LNCAP (cell line): ENCODE results near the gene TWNK.

Source experiments
- TF ChIP-seq, protein P1 (sequence below): fragments of 450-650 bp; IDR thresholded peaks from 2 replicates; pipeline ENCODE4 v1.5.1; 2017; ENCODE audit warnings: mild to moderate bottlenecking

The TWNK gene

DNA sequence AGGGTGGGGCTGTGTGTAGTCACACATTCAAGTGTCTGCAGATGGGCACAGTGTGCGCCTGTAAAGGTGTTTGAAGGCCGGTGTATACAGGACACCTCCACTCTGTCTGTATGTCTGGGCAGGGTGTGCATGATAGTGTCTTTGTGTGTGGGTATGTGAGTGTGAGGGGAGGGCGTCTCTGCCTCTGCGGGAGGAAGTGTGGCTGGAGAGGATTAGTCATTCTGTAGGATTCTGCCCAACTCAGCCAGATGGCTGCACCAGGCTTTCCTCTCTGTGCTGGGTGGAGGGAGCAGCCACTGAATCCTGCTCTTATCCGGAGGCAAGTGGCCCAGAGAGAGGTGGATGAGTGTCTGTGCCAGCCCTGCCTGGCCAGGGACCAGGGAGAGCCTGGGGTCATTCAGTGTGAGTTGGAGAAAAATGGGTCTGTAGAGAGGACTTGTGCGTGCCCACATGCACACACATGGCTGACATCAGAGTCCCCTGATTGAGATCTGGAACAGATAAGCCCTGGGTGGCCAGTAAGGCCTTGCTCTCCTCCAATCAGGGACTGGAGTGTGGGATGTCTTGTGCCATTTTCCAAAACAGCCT lies 45.4 kb downstream of the TWNK start:
- TF ChIP-seq, protein P1, sequence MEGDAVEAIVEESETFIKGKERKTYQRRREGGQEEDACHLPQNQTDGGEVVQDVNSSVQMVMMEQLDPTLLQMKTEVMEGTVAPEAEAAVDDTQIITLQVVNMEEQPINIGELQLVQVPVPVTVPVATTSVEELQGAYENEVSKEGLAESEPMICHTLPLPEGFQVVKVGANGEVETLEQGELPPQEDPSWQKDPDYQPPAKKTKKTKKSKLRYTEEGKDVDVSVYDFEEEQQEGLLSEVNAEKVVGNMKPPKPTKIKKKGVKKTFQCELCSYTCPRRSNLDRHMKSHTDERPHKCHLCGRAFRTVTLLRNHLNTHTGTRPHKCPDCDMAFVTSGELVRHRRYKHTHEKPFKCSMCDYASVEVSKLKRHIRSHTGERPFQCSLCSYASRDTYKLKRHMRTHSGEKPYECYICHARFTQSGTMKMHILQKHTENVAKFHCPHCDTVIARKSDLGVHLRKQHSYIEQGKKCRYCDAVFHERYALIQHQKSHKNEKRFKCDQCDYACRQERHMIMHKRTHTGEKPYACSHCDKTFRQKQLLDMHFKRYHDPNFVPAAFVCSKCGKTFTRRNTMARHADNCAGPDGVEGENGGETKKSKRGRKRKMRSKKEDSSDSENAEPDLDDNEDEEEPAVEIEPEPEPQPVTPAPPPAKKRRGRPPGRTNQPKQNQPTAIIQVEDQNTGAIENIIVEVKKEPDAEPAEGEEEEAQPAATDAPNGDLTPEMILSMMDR = no peak

DNA sequence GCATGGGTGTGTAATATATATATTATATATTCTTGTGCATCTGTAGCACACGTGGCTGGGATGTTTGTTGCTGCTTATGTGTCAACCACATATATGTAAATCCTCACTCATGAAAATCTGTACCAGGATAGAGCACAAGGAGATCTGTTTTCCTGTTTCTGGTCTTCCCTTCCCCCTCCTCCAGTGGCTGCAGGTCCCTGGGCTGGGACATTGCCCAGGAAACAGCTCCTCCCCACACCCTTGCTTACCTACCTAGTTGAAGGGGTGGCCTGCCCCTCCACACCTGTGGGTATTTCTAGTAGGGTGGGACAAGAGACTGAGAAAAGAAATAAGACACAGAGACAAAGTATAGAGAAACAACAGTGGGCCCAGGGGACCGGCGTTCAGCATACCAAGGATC lies 45.9 kb downstream of the TWNK start:
- TF ChIP-seq, protein P1 = no peak

DNA sequence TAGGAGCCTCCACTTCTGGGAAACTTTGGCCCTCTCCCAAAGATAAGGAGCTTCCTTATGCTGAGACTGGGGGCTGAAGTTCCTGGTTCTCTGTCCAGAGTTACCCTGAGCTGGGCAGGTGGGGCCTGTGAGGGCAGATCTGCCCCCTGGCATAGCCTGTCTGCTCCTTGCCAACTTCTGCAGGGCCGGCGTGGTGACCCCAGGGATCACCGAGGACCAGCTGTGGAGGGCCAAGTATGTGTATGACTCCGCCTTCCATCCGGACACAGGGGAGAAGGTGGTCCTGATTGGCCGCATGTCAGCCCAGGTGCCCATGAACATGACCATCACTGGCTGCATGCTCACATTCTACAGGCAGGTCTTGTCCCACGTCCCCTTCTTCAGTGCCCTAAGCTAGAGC lies 48.0 kb downstream of the TWNK start:
- TF ChIP-seq, protein P1 = no peak

DNA sequence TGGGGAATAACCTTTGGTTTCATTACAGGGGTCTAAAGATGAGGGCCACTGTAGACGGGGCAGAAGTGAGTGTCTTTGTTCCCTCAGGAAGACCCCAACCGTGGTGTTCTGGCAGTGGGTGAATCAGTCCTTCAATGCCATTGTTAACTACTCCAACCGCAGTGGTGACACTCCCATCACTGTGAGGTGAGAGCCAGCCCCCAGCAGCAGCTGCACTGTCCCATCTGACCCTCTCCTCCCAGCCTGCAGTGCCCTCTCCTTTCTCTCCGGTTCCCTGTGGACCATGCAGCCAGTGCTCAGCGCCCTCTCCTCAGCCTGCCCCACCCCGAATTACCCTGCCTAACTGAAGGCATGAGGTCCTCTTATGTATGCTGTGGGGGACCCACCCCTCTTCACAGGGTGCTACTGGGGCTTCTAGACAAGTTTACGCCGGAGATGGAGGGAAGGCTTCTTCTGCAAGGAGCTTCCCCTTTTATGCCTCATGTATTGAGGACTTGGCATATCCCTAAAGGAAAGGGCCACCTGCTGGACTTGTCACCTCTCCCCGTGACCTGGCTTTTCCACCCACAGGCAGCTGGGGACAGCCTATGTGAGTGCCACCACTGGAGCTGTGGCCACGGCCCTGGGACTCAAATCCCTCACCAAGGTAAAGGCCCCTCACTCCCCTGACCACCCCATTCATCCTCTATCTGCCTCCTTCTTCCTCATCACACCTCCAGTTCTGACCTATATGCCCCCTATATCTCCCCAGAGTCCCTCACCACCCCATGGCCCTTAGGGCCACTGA lies 48.8 kb downstream of the TWNK start:
- TF ChIP-seq, protein P1 = no peak

DNA sequence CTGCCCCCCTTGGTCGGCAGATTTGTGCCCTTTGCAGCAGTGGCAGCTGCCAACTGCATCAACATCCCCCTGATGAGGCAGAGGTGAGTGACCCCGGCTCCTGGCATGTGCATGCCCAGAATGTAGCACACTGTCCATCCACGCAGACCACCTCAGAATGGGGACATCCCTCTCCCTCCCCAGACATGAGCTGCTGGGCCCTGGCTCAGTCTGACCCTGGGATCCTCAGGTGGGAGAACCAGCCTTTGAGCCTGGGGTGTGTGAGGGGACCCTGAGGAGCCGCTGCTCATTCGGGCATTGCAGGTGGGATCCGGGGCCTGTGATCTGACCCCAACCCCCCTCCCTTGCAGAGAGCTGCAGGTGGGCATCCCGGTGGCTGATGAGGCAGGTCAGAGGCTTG lies 49.4 kb downstream of the TWNK start:
- TF ChIP-seq, protein P1 = no peak

DNA sequence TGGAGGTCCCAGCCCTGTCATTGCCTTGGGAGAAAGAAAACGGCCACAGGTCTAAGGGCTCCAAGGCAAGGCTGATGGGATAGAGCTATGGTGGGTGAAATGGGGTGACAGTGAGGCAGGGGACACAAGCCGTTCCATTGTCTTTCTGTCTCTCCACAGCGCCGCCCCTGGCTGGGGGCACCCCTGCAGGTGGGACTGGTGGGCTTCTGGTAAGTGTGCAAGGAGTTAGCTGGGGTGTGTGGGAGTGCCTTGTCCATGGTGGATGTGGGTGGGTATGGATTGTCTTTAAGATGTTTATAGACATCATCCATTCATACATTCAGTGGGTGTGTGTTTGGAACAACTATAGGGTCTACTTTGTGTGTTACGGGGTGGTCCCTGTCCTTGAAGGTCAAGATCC lies 51.1 kb downstream of the TWNK start:
- TF ChIP-seq, protein P1 = no peak

DNA sequence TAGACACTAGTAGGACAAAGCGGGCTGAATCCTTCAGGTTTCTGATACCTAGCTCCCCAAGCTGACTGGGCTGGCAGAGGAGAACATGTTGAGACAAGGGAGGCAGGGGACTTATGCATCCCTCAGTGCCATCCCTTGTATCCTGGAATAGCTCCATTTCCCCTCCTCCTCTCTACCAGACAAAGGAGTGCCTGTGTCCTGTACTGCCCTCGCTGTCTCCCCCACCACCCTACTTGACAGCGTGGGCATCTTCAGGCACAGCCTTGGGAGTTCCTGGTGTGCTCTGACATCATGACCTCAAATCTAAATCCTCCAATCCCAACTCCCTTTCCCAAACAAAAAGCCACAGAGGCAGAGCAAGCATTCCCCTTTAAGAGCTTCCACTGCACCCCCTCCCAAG lies 52.7 kb downstream of the TWNK start:
- TF ChIP-seq, protein P1 = no peak
